DOHH2 (cell line): ENCODE data around the gene KANK4.
"Not testable (repeated sequence)": the region's sequence is repeated elsewhere in the genome, so short reads cannot be mapped to it uniquely, and the experiment has no call there.

ENCODE experiments used
- H3F3A ChIP-seq: fragments of 200-600 bp; sonication (generic), shearing (Covaris generic); 2 replicates; pipeline ENCODE4 v1.6.0; 2016; ENCODE audit warnings: antibody characterized with exemption, mild to moderate bottlenecking; ENCODE audit not compliant: control insufficient read depth, insufficient read depth
- H3K27ac ChIP-seq: fragments of 200-600 bp; sonication (generic); 2 replicates; pipeline ENCODE4 v1.5.1; 2014; ENCODE audit warnings: low read depth, mild to moderate bottlenecking, low read length, moderate library complexity
- H3K27me3 ChIP-seq: fragments of 200-600 bp; sonication (generic); 2 replicates; pipeline ENCODE4 v1.6.1; 2014; ENCODE audit warnings: mild to moderate bottlenecking, low read length, mixed read lengths; ENCODE audit not compliant: control insufficient read depth
- H3K36me3 ChIP-seq: fragments of 200-600 bp; sonication (generic); 2 replicates; pipeline ENCODE4 v1.6.1; 2014; ENCODE audit warnings: mild to moderate bottlenecking, low read length, moderate library complexity, mixed read lengths; ENCODE audit not compliant: control insufficient read depth
- H3K4me1 ChIP-seq: fragments of 200-600 bp; sonication (generic); 2 replicates; pipeline ENCODE4 v1.6.1; 2014; ENCODE audit warnings: mild to moderate bottlenecking, low read length, mixed read lengths; ENCODE audit not compliant: control insufficient read depth
- H3K4me2 ChIP-seq: fragments of 200-600 bp; sonication (generic); 2 replicates; pipeline ENCODE4 v1.6.0; 2014; ENCODE audit warnings: mild to moderate bottlenecking, low read length, moderate library complexity
- H3K4me3 ChIP-seq: fragments of 200-600 bp; sonication (generic); 2 replicates; pipeline ENCODE4 v1.5.1; 2014; ENCODE audit warnings: mild to moderate bottlenecking, low read length, mixed read lengths
- H3K79me2 ChIP-seq: fragments of 200-600 bp; sonication (generic); 2 replicates; pipeline ENCODE4 v1.6.1; 2014; ENCODE audit warnings: mild to moderate bottlenecking, low read length, mixed read lengths; ENCODE audit not compliant: control insufficient read depth
- H3K9me2 ChIP-seq: fragments of 200-600 bp; sonication (generic); replicated peaks from 2 replicates; pipeline ENCODE4 v1.6.1; 2014; ENCODE audit warnings: mild to moderate bottlenecking, low read length, mixed read lengths; ENCODE audit not compliant: control insufficient read depth
- H3K9me3 ChIP-seq: fragments of 200-600 bp; sonication (generic); 2 replicates; pipeline ENCODE4 v1.6.1; 2014; ENCODE audit warnings: antibody characterized with exemption, low read length, mixed read lengths; ENCODE audit not compliant: control insufficient read depth, insufficient read depth
- H4K20me1 ChIP-seq: fragments of 200-600 bp; sonication (generic); 2 replicates; pipeline ENCODE4 v1.6.0; 2014; ENCODE audit warnings: low read depth, mild to moderate bottlenecking, antibody characterized with exemption, low read length, moderate library complexity; ENCODE audit not compliant: control insufficient read depth, insufficient read depth
- EZH2phosphoT487 ChIP-seq: fragments of 200-600 bp; sonication (generic); IDR thresholded peaks from 2 replicates; pipeline ENCODE4 v1.6.1; 2017; ENCODE audit warnings: borderline replicate concordance, mild to moderate bottlenecking, antibody characterized with exemption, low read length, moderate library complexity, mixed read lengths
- TF ChIP-seq, protein P1 (sequence below): fragments of 200-600 bp; sonication (generic); IDR thresholded peaks from one replicate; pipeline ENCODE4 v1.5.1; 2014; ENCODE audit warnings: antibody characterized with exemption, mild to moderate bottlenecking, low read depth, low read length; ENCODE audit not compliant: poor library complexity, severe bottlenecking

KANK4 gene

GRCh38 chr1:62227496-62227895, 91.7 kb downstream of the KANK4 start:
- H3K4me1 ChIP-seq = no peaks in the 10 kb centered on the region
- no peaks in the 10 kb centered on the region for H3K9me2 ChIP-seq
- no peaks in the 10 kb centered on the region for H3F3A ChIP-seq
- TF ChIP-seq EZH2phosphoT487 = no peak
- TF ChIP-seq, protein P1, sequence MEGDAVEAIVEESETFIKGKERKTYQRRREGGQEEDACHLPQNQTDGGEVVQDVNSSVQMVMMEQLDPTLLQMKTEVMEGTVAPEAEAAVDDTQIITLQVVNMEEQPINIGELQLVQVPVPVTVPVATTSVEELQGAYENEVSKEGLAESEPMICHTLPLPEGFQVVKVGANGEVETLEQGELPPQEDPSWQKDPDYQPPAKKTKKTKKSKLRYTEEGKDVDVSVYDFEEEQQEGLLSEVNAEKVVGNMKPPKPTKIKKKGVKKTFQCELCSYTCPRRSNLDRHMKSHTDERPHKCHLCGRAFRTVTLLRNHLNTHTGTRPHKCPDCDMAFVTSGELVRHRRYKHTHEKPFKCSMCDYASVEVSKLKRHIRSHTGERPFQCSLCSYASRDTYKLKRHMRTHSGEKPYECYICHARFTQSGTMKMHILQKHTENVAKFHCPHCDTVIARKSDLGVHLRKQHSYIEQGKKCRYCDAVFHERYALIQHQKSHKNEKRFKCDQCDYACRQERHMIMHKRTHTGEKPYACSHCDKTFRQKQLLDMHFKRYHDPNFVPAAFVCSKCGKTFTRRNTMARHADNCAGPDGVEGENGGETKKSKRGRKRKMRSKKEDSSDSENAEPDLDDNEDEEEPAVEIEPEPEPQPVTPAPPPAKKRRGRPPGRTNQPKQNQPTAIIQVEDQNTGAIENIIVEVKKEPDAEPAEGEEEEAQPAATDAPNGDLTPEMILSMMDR = no peak
- no peak overlapping the region for H3K4me3 ChIP-seq
- no peak overlapping the region for H3K27ac ChIP-seq
- H3K79me2 ChIP-seq = no peaks in the 10 kb centered on the region
- no peaks in the 10 kb centered on the region for H3K27me3 ChIP-seq
- no peaks in the 10 kb centered on the region for H3K9me3 ChIP-seq
- H3K4me2 ChIP-seq = no peak overlapping the region
- no peaks in the 10 kb centered on the region for H3K36me3 ChIP-seq
- no peaks in the 10 kb centered on the region for H4K20me1 ChIP-seq

GRCh38 chr1:62224182-62224581, 95.1 kb downstream of the KANK4 start:
- no peaks in the 10 kb centered on the region for H3K9me3 ChIP-seq
- H3K36me3 ChIP-seq = no peaks in the 10 kb centered on the region
- no peaks in the 10 kb centered on the region for H3F3A ChIP-seq
- H3K4me1 ChIP-seq = no peaks in the 10 kb centered on the region
- H3K27me3 ChIP-seq = no peaks in the 10 kb centered on the region
- no peaks in the 10 kb centered on the region for H3K79me2 ChIP-seq
- H4K20me1 ChIP-seq = no peaks in the 10 kb centered on the region
- H3K27ac ChIP-seq = no peak overlapping the region
- no peaks in the 10 kb centered on the region for H3K9me2 ChIP-seq
- TF ChIP-seq, protein P1 = no peak
- no peak for TF ChIP-seq EZH2phosphoT487
- H3K4me3 ChIP-seq = no peak overlapping the region
- no peak overlapping the region for H3K4me2 ChIP-seq

DNA sequence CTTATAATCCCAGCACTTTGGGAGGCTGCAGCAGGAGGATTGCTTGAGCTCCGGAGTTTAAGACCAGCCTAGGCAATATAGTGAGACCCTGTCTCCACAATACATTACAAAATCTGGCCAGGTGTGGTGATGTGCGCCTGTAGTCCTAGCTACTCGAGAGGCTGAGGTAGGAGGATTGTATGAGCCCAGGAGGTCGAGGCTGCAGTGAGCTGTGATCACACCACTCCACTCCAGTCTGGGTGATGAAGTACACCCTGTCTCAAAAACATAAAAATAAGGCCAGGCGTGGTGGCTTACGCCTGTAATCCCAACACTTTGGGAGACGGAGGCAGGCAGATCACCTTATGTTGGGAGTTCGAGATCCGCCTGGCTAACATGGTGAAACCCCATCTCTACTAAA, 96.9 kb downstream of the KANK4 start:
- no peaks in the 10 kb centered on the region for H3K79me2 ChIP-seq
- no peaks in the 10 kb centered on the region for H4K20me1 ChIP-seq
- TF ChIP-seq, protein P1 = no peak
- TF ChIP-seq EZH2phosphoT487 = no peak
- H3K9me2 ChIP-seq = no peaks in the 10 kb centered on the region
- H3K4me1 ChIP-seq = no peaks in the 10 kb centered on the region
- H3K4me3 ChIP-seq = no peak overlapping the region
- H3K36me3 ChIP-seq = no peaks in the 10 kb centered on the region
- no peaks in the 10 kb centered on the region for H3F3A ChIP-seq
- no peak overlapping the region for H3K4me2 ChIP-seq
- no peaks in the 10 kb centered on the region for H3K9me3 ChIP-seq
- H3K27me3 ChIP-seq = no peaks in the 10 kb centered on the region
- H3K27ac ChIP-seq = no peak overlapping the region

DNA sequence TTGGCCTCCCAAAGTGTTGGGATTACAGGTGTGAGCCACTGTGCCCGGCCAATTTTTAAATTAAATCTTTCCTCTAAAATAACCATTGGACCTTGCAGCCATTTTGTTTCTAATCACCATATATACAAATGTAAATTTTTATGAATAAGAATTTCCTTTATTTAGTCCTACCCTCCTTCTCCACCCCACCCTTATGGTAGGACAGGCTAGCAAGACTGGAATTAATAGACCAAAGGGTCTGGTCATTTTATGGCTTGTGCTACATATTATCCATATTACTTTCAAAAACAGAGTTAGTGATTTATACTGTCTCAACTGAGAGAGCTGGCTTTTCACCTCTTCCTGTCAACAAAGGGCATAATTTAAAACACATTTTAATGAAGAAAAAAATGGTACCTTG, 98.1 kb downstream of the KANK4 start:
- Histone ChIP-seq H3K4me2 (no peak overlapping the region), H3K9me2 (no peaks in the 10 kb centered on the region), H3K79me2 (no peaks in the 10 kb centered on the region), H3F3A (no peaks in the 10 kb centered on the region), H3K27me3 (no peaks in the 10 kb centered on the region), H3K27ac (no peak overlapping the region), H3K36me3 (no peaks in the 10 kb centered on the region), H3K9me3 (no peaks in the 10 kb centered on the region), H3K4me1 (no peaks in the 10 kb centered on the region), H3K4me3 (no peak overlapping the region), H4K20me1 (no peaks in the 10 kb centered on the region)
- TF ChIP-seq EZH2phosphoT487 = no peak
- TF ChIP-seq, protein P1 = no peak

DNA sequence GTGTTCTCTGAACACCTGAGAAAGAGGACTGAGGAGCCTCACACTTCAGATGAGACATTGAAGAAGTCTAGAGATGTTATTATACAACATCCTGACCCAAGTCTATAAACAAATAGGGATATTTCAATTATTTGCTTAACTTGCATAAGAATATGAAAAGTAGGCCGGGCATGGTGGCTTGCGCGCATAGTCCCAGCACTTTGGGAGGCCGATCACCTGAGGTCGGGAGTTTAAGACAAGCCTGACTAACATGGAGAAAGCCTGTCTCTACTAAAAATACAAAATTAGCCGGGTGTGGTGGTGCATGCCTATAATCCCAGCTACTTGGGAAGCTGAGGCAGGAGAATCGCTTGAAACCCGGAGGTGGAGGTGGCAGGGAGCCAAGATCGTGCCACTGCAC, 98.8 kb downstream of the KANK4 start:
- H3K36me3 ChIP-seq, H4K20me1 ChIP-seq, H3K79me2 ChIP-seq, H3K4me1 ChIP-seq, H3F3A ChIP-seq, H3K27ac ChIP-seq, H3K9me3 ChIP-seq, H3K4me3 ChIP-seq, H3K4me2 ChIP-seq, H3K27me3 ChIP-seq, H3K9me2 ChIP-seq: not testable (repeated sequence)
